GM21423 (cell line): Measurements from ENCODE around the gene ERF.

ENCODE experiments used
- ATAC-seq: cut with Tn5 transposase; IDR thresholded peaks from one replicate; pipeline ENCODE4 v1.9.1; 2021; ENCODE audit warnings: mild to moderate bottlenecking, moderate library complexity; ENCODE audit not compliant: unreplicated experiment

ERF gene

GRCh38 chr19:42254089-42254849, 659 bp downstream of the ERF start:
- ATAC-seq = peak; percentile 29

- ATAC-seq = peak; percentile 24
Measured at GRCh38 chr19:42253245-42254088, 1.5 kb downstream of the ERF start.

GRCh38 chr19:42252365-42253244, 2.3 kb downstream of the ERF start:
- no peak for ATAC-seq

GRCh38 chr19:42251572-42252358, 3.2 kb downstream of the ERF start:
- no peak for ATAC-seq

- no peak for ATAC-seq
Measured at GRCh38 chr19:42250666-42251531, 4.0 kb downstream of the ERF start.

- no peak for ATAC-seq
Measured at GRCh38 chr19:42250183-42250665, 4.7 kb downstream of the ERF start.

- ATAC-seq = no peak
Measured at GRCh38 chr19:42249769-42250168, 5.2 kb downstream of the ERF start.

- ATAC-seq = no peak
Measured at GRCh38 chr19:42249149-42249750, 5.7 kb downstream of the ERF start.

- no peak for ATAC-seq
Measured at GRCh38 chr19:42248270-42249148, 6.4 kb downstream of the ERF start.

GRCh38 chr19:42247640-42248199, 7.2 kb downstream of the ERF start:
- ATAC-seq = no peak

- no peak for ATAC-seq
Measured at GRCh38 chr19:42246922-42247639, 7.8 kb downstream of the ERF start.

GRCh38 chr19:42246143-42246921, 8.6 kb downstream of the ERF start:
- no peak for ATAC-seq

GRCh38 chr19:42245231-42245630, 9.7 kb downstream of the ERF start:
- no peak for ATAC-seq

- ATAC-seq = peak; percentile 33
Measured at GRCh38 chr19:42244347-42245220, 10.3 kb downstream of the ERF start.
